ENCODE results near the gene TMEM120A.

Gene TMEM120A

DNA sequence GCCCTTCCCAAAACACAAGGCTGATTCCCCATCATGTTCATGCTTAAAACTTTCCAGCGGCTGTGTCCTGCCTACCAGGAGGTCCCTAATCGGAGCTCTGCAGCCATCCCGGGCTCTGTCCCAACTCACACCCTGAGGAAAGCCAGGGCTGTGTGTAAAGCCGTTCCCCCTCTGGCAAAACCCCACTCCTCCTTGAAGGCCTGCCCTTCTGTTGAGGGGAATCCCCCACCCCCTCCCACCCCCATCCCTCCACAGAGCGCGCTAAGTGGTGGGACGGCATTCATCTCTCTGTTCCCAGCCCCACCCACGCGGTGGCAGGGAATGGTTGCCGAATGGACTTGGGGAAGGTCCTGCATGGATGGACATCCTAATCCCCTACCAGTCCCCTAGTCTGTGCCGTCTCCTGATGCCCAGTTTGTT, 667 bp upstream of the TMEM120A start:
- no peak for DNase-seq (ENCODE audit: low read depth in 2 of 2)

DNA sequence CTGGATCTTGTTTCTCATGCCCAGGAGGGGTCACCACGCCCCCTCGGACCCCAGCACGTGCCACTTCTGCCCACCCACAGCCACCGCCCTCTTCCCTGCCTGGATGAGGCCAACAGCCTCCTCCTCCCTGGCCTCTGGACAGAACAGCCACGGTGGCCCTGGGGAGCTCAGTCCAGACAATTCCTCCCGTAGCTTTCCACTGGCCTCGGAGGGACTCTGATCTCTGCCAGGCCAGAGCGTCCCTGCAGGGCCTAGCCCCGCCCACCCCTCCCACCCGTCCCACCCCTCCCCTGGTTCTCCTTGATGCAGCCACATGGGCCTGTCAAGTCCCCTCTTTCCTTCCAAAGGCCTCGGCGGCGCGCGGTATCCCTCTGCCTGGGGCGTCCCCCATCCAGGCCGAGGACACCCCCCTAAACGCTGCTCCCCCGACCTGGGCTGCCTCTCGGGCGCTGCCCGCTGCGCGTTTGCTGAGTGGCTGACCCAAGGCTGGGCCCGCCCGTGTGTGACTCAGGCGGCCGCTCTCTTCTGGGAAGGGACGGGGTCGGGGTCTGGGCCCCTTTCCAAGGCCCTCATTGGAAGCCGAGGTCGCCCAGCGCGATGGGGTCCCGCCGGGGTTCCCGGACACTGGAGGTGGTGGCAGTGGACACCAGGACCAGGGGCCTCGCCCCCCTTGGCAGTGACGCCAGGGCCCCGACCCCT, 557 bp downstream of the TMEM120A start:
- DNase-seq (ENCODE audit: low read depth in 2 of 2) = no peak

DNA sequence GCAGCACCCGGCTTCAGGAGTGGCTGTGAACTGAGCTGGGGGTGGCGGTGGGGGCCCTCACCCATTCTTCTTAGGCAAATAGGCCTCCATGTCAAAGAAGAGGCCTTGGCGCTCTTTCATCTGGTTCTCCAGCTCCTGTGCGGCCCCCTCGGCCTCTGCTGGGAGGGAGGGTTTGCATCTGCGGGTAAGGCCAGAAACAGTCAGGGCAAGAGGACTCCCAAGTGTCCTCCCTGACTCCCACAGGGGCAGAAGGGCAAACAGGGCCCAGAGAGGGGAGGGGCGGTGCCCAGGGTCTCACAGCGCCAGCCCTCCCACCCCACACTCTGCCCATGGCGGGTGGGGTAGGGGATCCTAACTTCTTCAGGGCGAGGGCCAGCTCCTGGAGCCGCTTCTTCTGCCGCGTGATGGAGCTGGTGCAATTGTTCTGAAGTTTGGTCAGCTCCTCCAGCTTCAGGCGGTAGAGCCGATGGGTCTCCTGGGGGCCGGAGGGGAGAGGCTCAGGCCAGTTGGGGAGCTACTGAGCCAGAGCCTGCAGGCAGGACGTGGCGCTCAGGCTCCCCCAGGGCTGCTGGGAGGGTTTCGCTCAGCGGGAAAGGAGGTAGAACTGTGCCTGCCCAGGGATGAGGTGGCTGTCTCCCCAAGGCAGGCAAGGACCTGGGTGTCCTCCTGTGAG, 2.2 kb downstream of the TMEM120A start:
- DNase-seq (ENCODE audit: low read depth in 2 of 2) = no peak

DNA sequence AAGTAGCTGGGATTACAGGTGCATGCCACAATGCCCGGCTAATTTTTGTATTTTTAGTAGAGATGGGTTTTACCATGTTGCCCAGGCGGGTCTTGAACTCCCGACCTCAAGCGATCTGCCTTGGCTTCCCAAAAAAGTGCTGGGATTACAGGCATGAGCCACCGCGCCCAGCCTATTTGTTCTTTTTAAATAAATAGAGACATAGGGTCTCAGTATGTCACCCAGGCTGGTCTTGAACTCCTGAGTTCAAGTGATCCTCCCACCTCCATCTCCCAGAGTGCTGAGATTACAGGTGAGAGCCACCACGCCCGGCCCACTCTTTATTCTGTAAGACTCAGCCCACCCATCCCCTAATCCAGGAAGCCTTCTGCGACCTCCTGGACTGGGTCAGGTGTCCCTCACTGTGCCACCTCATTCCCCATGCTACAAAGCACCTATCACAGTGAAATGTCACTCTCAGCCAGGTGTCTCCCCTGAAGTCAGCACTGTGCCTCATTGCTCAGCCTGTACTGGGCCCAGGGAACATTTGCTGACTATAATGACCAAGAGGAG, 2.8 kb downstream of the TMEM120A start:
- no peak for DNase-seq (ENCODE audit: low read depth in 2 of 2)

DNA sequence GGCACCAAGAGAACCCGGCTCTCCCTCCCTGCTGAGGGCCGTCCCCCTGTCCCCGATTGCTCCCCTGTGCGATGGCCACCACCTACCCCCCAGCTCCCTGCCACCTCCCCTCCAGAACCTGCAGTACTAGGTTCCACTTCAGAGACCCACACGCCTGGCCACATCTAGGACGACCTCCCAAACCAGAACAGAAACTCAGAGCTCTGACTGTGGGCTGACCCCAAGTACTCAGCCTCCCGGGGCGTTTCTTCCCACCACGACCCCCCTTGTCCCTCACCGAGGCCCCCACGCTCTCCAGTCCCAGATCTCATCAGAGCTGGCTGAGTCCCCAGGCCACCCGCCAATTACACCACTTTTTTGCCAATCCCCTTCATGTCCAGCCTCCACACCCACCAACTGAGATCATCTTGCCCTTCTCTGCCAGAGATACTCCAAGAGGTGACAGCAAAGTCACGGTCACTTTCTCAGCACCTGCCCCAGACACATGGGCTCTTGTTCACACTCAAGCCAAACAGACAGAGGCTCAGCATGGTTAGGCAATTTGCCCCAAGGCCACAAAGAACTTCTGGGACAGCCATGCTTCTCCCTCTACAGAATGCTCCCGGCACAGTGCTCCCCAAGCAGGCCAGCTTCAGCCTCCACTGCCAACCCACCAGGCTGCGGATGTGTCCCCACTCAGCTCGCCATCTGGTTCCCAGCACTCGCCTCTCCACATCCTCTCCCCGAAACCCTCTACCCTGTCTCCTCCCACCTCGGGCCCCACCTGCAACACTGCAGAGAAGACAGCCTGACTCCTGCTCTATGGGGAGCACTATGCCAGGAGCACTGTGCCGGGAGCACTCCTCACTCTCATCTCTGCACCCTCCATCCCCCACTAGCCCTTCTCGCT, 4.7 kb downstream of the TMEM120A start:
- no peak for DNase-seq (ENCODE audit: low read depth in 2 of 2)

DNA sequence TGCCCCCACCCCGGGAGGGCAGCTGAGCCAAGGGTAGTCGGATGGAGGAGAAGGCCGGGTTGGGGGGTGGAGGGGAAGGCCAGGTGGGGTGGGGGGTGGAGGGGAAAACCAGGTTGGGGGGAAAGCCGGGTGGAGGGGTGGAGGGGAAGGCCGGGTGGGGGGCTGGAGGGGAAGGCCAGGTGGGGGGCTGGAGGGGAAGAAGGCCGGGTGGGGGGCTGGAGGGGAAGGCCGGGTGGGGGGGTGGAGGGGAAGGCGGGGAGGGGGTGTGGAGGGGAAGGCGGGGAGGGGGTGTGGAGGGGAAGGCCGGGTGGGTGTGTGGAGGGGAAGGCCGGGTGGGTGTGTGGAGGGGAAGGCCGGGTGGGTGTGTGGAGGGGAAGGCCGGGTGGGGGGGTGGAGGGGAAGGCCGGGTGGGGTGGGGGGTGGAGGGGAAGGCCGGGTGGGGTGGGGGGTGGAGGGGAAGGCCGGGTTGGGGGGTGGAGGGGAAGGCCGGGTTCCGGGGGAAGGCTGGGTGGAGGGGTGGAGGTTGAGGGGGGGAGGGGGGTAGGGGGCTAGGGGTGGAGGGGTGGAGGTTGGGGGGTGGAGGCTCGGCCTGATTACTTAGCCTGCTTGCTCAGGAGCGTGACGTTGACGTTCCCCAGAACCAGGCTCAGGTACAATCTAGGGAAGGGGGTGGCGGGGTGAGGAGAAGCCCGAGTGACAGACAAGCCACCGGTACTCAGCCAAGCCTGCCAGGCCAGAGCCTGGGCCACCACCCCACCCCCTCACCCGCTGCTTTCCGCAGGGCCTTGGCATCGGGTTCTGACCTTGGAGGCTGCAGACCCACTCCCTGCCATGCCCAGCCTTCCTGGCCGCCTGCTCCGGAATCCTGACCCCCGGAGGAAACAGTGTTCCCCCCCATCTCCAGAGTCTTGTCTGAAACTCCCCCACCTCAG, 5.6 kb downstream of the TMEM120A start:
- DNase-seq (ENCODE audit: low read depth in 2 of 2) = no peak

DNA sequence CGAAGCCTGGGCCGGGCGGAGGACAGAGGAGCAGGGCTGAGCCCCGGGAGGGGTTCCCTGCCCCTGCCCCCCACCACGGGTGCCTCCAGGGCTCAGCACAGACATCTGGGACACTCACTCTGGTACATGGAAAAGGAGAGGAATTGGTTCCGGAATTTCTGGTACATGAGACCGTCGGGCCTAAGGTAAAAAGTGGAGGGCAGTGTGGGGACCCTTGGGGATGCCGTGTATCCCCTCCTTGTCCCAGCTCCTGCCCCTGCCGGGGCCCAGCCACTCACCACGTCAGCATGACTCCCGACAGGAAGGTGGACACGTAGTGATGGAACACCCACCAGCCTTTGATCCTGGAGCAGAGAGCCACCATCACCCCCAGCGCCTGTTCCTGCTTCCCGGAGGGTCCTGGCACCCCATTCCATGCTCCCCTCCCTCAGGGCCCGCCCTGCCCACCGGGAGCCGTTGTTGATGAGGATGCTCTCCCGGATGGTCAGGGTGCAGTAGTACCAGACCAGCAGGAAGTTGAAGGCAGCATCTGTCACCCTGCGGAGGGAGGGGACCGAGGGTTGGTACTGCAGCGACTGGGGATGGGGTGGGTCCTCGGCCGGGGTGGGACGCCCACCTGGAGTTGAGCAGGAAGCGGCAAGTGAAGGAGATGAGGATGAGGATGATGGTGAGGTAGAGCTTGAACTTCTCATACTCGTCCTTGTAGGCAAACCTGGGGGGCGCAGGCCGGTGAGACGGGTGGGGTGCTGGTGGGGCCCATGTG, 6.4 kb downstream of the TMEM120A start:
- DNase-seq (ENCODE audit: low read depth in 2 of 2) = no peak

DNA sequence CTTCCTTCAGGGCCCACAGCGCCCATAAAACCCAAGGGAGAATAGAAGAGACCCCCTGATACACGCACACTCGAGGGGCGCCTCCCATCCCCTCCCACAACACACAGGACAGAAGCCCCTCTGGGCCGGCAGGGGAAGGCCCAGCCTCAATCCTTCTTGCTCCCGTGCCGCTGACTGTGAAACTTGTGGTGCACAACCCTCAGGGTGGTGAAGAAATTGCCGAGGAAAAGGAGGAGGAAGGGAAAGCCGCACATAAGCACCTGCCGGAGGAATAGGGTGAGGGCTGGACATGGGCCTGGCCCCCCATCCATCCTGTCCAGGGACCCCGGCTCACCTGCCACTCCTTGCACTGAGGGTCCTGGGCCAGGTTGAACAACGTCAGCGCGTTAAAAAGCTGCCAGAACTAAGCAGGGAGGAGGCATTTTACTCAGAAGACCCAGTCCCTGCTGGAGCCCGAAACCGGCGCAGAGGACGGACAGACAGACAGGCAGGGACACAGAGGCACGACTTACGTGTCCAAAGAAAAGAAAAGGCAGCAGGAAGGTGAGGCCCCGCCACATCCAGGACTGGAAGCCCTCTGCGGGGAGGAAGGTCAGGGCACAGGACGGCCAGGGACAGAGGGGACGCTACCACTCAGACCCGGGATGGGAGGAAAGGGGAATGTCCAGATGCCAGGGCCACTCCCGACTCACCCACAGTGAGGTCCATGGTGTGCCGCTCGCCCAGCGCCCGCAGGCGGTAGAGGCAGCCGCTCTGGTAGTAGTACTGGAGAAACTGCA, 7.2 kb downstream of the TMEM120A start:
- DNase-seq (ENCODE audit: low read depth in 2 of 2) = no peak

DNA sequence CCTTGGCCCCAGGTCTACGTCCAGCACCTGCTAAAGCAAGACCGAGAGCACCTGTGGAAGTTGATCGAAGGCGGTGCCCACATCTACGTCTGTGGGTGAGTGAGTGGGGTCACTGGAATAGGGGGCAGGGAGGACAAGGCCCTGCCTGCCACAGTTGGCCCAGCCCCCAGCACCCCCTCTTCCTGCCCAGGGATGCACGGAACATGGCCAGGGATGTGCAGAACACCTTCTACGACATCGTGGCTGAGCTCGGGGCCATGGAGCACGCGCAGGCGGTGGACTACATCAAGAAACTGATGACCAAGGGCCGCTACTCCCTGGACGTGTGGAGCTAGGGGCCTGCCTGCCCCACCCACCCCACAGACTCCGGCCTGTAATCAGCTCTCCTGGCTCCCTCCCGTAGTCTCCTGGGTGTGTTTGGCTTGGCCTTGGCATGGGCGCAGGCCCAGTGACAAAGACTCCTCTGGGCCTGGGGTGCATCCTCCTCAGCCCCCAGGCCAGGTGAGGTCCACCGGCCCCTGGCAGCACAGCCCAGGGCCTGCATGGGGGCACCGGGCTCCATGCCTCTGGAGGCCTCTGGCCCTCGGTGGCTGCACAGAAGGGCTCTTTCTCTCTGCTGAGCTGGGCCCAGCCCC, 8.1 kb downstream of the TMEM120A start:
- DNase-seq (ENCODE audit: low read depth in 2 of 2) = no peak

DNA sequence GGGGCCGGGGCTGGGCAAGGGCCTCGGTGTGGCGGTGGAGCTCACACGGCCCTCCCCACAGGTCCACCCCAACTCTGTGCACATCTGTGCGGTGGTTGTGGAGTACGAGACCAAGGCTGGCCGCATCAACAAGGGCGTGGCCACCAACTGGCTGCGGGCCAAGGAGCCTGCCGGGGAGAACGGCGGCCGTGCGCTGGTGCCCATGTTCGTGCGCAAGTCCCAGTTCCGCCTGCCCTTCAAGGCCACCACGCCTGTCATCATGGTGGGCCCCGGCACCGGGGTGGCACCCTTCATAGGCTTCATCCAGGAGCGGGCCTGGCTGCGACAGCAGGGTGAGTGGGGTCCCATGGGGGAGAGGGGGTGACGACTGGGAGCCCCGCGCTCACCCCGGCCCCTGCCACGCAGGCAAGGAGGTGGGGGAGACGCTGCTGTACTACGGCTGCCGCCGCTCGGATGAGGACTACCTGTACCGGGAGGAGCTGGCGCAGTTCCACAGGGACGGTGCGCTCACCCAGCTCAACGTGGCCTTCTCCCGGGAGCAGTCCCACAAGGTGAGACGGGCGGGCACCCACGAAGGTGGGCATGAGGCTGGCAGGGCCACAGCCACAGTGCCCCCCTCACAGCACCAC, 8.8 kb downstream of the TMEM120A start:
- DNase-seq (ENCODE audit: low read depth in 2 of 2) = no peak

DNA sequence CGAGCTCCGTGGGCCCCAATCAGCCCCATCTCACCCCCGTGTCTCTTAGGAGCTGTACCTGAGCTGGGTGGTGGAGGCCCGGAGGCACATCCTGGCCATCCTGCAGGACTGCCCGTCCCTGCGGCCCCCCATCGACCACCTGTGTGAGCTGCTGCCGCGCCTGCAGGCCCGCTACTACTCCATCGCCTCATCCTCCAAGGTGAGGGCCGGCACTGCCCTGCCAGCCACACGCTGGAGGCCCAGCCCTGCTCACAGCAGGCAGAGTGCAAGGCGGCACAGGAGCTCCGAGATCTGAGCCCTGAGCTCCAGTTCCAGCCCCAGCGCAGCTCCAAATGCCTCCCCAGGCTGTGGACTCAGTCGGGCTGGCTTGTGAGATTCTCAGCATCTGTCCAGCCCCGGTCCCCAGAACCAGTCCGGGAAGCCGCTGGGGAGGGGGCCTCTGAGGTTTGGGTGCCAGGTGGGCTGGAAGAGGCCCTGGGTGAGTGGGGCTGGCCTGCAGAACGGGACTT, 9.3 kb downstream of the TMEM120A start:
- DNase-seq (ENCODE audit: low read depth in 2 of 2) = no peak

DNA sequence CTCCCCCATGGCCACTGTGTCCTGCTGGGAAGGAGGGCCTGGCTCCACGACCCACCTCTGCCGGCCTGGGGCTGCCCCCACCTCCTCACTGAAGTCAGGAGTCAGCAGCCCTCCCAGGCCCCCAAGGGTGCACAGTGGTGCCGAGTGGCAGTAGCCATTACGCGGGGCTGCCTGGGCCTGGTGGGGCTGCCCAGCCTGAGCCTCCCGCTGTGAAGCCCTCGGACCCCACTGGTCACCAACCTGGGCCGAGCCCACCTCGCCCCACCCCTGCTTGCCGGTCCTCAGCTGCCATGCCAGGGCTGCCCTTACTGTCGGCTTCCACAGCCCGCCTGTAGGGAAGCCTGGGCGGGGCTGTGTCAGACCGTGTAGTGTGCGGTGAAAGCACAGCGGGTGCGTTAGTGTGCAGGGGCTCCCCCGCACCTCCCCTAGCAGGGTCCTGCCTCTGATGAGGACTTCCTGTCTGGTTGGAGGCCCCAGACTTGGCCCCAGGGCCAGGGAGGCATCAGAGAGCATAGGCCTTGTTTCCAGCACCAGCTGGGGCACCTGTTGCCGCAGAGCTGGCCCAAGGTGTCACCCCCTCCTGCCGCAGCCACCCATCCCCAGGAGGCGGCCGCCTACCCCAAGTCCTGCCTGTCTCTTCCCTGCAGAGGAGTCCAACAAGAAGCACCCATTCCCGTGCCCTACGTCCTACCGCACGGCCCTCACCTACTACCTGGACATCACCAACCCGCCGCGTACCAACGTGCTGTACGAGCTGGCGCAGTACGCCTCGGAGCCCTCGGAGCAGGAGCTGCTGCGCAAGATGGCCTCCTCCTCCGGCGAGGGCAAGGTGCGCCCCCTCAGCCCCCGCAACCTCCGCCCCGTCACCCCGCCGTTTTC, 10.0 kb downstream of the TMEM120A start:
- DNase-seq (ENCODE audit: low read depth in 2 of 2) = no peak

DNA sequence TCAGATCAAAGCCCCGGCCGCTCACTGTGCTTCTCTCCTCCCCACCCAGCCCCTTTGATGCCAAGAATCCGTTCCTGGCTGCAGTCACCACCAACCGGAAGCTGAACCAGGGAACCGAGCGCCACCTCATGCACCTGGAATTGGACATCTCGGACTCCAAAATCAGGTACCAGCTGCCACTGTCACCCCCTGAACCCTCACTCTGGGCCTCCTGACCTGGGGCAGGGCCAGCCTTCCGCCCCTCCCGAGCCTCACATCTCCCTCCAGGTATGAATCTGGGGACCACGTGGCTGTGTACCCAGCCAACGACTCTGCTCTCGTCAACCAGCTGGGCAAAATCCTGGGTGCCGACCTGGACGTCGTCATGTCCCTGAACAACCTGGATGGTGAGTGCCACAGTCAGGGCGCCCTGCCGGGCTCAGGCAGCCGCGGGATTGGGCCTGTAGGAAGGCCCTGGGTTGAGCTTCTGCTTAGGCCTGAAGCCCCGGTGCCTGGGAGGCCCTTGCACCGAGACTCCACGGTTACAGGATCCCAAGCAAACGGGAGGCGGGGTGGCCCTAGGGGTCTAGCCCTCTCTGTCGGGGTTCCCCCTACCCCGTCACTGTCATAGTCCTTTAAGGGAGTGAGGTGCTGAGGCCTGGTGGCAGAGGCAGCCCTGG, 10.8 kb downstream of the TMEM120A start:
- DNase-seq (ENCODE audit: low read depth in 2 of 2) = no peak

DNA sequence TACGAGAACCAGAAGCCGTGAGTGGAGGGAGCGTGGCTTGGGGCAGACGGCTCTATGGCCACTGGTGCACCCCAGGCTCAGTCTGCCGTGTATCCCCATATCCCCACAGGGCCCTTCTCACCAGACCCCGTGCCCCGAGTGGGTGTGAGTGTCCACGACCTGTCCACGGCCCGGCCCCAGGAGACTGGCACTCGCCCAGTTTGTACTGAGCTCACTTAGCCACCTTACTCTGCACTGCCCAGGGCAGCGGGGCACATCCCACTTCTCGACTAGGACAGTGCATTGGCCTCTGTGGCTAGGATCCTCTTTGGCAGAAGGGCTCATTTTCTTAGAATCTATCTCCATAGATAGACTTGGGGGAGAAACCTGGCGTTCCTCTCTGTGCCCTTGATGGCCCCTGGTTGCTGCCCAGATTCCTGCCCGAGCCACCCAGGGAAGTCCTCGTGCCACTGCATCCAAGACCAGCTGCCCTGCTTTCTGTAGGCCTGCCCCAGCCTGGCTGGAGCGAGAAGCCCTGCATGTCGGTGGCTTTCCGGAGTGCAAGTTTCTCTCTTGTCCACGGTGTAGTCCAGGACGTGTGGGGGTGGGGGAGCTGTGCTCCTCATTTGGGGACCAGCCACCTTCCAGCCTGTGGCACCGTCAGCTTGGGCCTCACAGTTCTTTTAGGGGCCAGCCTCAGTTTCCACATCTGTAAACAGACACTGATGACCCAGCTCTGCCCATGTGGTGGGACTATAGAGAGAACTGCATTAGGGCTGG, 11.9 kb downstream of the TMEM120A start:
- DNase-seq (ENCODE audit: low read depth in 2 of 2) = no peak

DNA sequence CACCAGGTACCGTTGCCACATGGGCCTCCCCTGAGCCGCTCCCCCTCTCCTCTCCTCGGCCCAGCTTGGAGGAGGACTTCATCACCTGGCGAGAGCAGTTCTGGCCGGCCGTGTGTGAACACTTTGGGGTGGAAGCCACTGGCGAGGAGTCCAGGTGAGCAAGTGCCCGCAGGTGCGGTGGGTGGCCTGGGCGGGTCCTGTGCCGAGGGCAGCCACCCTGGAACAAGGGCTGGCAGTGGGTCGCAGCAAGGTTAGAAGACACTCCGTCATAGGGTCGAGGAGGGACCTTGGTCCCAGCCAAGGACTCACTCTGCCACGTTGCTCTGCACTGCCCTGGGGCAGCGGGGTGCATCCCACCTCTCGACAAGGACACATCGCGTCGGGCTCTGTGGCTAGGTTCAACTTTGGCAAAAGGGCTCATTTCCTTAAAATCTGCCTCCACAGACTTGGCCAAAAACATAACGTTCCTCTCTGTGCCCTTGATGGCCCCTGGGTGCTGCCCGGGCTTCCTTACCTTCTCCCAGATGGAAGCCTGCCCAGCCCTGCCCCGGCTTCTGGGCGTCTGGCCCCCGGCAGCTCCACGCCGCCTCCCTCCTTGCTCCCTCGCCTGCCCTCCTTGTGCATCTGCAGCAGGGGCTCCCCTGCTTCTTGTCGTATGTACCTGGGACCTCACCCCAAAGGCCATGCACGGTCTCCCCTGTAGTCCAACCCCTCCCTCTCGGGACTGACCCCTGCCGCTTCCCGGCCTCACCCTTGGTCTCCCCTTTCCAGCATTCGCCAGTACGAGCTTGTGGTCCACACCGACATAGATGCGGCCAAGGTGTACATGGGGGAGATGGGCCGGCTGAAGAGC, 12.7 kb downstream of the TMEM120A start:
- DNase-seq (ENCODE audit: low read depth in 2 of 2) = no peak

DNA sequence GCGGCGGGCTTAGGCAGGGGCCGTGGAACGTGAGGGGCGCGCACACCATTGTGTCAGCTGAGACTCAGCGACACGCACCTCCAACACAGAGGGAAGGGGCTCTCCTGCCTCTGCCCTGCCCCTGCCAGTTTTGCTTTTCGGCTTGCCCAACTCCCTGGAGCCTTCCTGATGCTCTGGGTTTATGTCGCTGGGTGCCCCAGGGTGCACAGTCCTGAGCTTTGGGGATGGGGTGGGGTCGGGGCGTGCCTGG, 13.3 kb downstream of the TMEM120A start:
- no peak for DNase-seq (ENCODE audit: low read depth in 2 of 2)

Measured in fibroblast of skin of left biceps (primary cell).